KMS-11 (cell line): ENCODE measurements around the gene PAK6.

ENCODE experiments used
- H2AFZ ChIP-seq: fragments of 200-600 bp; sonication (generic); 2 replicates; pipeline ENCODE4 v1.6.1; 2016; ENCODE audit warnings: antibody characterized with exemption, mixed run types, low read depth
- H3K27ac ChIP-seq: fragments of 200-600 bp; sonication (generic); 2 replicates; pipeline ENCODE4 v1.6.1; 2016; ENCODE audit warnings: mild to moderate bottlenecking, mixed run types
- H3K27me3 ChIP-seq: fragments of 200-600 bp; sonication (generic); 2 replicates; pipeline ENCODE4 v1.6.1; 2017; ENCODE audit warnings: mild to moderate bottlenecking, low read depth, mixed run types, moderate library complexity; ENCODE audit not compliant: insufficient read depth
- H3K36me3 ChIP-seq: fragments of 200-600 bp; sonication (generic); 2 replicates; pipeline ENCODE4 v1.6.1; 2017; ENCODE audit warnings: mild to moderate bottlenecking, mixed run types; ENCODE audit not compliant: insufficient read depth
- H3K4me1 ChIP-seq: fragments of 200-600 bp; sonication (generic); 2 replicates; pipeline ENCODE4 v1.6.1; 2016; ENCODE audit warnings: mild to moderate bottlenecking, low read depth, mixed run types; ENCODE audit not compliant: poor library complexity, severe bottlenecking
- H3K4me2 ChIP-seq: fragments of 200-600 bp; sonication (generic); 2 replicates; pipeline ENCODE4 v1.7.0; 2016; ENCODE audit warnings: mild to moderate bottlenecking, mixed run types
- H3K4me3 ChIP-seq: fragments of 200-600 bp; sonication (generic); IDR thresholded peaks from 2 replicates; pipeline ENCODE4 v1.6.1; 2017; ENCODE audit warnings: low read depth, low read length, mixed read lengths; ENCODE audit not compliant: insufficient read depth
- H3K79me2 ChIP-seq: fragments of 200-600 bp; sonication (generic); 2 replicates; pipeline ENCODE4 v1.6.1; 2016; ENCODE audit warnings: low read depth, mixed run types; ENCODE audit not compliant: insufficient read depth
- H3K9ac ChIP-seq: fragments of 200-600 bp; sonication (generic); 2 replicates; pipeline ENCODE4 v1.6.1; 2016; ENCODE audit warnings: mild to moderate bottlenecking, mixed run types
- H4K20me1 ChIP-seq: fragments of 200-600 bp; sonication (generic); 2 replicates; pipeline ENCODE4 v1.6.1; 2016; ENCODE audit warnings: mild to moderate bottlenecking, mixed run types; ENCODE audit not compliant: insufficient read depth
- TF ChIP-seq, protein P1 (sequence below): fragments of 200-600 bp; sonication (generic); conservative IDR thresholded peaks from 2 replicates; pipeline ENCODE4 v1.6.1; 2017; ENCODE audit warnings: low read depth, mild to moderate bottlenecking, antibody characterized with exemption, low read length, moderate library complexity, mixed read lengths

PAK6 gene

DNA sequence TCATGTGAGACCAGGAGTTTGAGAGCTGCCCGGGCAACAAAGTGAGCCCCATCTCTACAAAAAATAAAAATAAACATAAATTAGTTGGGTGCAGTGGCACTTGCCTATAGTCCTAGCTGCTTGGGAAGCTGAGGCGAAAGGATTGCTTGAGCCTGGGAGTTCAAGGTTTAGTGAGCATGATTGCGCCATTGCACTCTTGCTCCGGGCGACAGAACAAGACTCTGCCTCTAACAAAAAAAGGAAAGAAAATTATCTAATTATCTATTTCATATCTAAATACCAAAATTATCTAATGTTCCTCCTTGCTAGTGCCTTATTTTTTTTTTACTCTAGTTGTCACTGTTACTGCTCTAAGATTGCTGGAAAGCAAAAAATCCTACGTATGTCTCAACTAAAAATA, 16.7 kb upstream of the PAK6 start:
- no peaks in the 10 kb centered on the region for H3K79me2 ChIP-seq
- no peak overlapping the region for H3K4me3 ChIP-seq
- no peak overlapping the region for H3K27ac ChIP-seq
- TF ChIP-seq, protein P1, sequence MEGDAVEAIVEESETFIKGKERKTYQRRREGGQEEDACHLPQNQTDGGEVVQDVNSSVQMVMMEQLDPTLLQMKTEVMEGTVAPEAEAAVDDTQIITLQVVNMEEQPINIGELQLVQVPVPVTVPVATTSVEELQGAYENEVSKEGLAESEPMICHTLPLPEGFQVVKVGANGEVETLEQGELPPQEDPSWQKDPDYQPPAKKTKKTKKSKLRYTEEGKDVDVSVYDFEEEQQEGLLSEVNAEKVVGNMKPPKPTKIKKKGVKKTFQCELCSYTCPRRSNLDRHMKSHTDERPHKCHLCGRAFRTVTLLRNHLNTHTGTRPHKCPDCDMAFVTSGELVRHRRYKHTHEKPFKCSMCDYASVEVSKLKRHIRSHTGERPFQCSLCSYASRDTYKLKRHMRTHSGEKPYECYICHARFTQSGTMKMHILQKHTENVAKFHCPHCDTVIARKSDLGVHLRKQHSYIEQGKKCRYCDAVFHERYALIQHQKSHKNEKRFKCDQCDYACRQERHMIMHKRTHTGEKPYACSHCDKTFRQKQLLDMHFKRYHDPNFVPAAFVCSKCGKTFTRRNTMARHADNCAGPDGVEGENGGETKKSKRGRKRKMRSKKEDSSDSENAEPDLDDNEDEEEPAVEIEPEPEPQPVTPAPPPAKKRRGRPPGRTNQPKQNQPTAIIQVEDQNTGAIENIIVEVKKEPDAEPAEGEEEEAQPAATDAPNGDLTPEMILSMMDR, result no peak
- H2AFZ ChIP-seq, result no peak overlapping the region
- H3K9ac ChIP-seq, result no peak overlapping the region
- no peaks in the 10 kb centered on the region for H4K20me1 ChIP-seq
- peaks cover 9% of the 10 kb centered on the region for H3K36me3 ChIP-seq
- H3K4me2 ChIP-seq, result no peak overlapping the region
- peaks cover 19% of the 10 kb centered on the region for H3K4me1 ChIP-seq
- no peaks in the 10 kb centered on the region for H3K27me3 ChIP-seq

DNA sequence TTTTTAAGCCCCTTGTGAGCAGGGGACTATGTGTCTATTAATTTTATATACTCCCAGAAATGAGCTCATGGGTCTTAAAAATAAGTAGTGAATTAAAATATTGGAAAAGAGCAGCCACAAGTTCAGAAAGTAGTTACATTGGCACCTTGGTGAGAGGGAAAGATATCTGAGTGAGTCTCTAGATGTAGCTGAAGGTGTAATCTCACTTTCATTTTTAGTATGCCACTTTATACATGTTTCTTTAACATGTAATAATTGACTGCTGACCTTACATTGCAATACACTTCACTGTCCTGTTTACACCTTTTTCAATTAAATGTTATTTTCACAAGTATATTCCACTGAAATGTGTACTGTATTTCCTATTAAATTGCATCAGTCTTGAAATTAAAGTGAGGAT, 12.1 kb upstream of the PAK6 start:
- Histone ChIP-seq H3K27ac (peak overlapping the region; percentile 2; the same call in 1 of the 2 replicates), H3K4me1 (peaks cover 19% of the 10 kb centered on the region), H2AFZ (no peak overlapping the region), H3K36me3 (no peaks in the 10 kb centered on the region), H3K4me2 (no peak overlapping the region), H4K20me1 (no peaks in the 10 kb centered on the region), H3K4me3 (no peak overlapping the region), H3K79me2 (no peaks in the 10 kb centered on the region), H3K27me3 (no peaks in the 10 kb centered on the region), H3K9ac (no peak overlapping the region)
- TF ChIP-seq, protein P1, result no peak

DNA sequence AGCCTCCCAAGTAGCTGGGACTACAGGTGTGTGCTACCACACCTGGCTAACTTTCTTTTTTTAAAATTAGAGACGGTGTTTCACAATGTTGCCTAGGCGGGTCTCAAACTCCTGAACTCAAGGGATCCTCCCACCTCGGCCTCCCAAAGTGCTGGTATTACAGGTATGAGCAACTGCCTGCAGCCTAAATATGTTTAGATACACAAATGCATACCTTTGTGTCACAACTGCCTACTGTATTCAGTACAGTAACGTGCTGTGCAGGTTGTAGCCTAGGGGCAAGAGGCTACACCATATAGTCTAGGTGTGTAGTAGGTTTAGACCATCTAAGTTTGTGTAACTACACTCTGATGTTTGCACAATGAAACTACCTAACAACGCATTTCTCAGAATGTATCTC, 9.5 kb upstream of the PAK6 start:
- TF ChIP-seq, protein P1, result no peak
- H3K9ac ChIP-seq, result no peak overlapping the region
- no peaks in the 10 kb centered on the region for H3K36me3 ChIP-seq
- H3K4me3 ChIP-seq, result no peak overlapping the region
- H3K4me2 ChIP-seq, result no peak overlapping the region
- H3K27ac ChIP-seq, result no peak overlapping the region
- H3K4me1 ChIP-seq, result peaks cover 36% of the 10 kb centered on the region
- H3K27me3 ChIP-seq, result no peaks in the 10 kb centered on the region
- H4K20me1 ChIP-seq, result no peaks in the 10 kb centered on the region
- no peak overlapping the region for H2AFZ ChIP-seq
- H3K79me2 ChIP-seq, result no peaks in the 10 kb centered on the region

DNA sequence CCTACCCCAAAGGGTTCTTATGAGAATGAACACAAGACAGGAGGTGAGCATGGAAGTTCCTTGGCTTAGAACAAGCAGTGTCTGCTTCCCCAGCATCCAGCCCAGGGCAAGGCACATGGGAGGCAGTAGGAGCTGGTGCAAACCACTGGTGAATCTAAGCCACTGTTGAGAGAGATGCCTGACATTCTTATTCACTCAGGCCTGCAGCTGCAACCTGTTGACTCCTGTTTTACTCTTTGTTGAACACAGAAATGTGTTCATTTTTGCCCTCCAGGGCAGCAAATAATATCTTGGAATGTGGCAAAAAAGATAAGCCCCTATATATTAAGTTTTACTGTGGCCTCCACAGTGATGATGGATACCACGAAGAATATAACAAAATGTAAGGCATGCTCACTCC, 8.9 kb upstream of the PAK6 start:
- Histone ChIP-seq H3K79me2 (no peaks in the 10 kb centered on the region), H3K27me3 (no peaks in the 10 kb centered on the region), H4K20me1 (no peaks in the 10 kb centered on the region), H3K4me3 (no peak overlapping the region), H3K4me1 (peaks cover 42% of the 10 kb centered on the region), H2AFZ (no peak overlapping the region), H3K27ac (no peak overlapping the region), H3K4me2 (no peak overlapping the region), H3K9ac (no peak overlapping the region), H3K36me3 (no peaks in the 10 kb centered on the region)
- TF ChIP-seq, protein P1, result no peak
